Measurements from ENCODE around the gene LNX1. TPM values are rescaled to one million over a fixed set of nuclear protein-coding genes. Genes with fewer than 3 reads are reported as not detected.

The LNX1 gene
- total RNA-seq, 1 experiment from 2014 or later: 5.0 TPM

GRCh38 chr4:53573696-53574095 is 17.6 kb downstream of the LNX1 start:
- peak; percentile 73 for DNase-seq (ENCODE audit: low read depth)

DNA sequence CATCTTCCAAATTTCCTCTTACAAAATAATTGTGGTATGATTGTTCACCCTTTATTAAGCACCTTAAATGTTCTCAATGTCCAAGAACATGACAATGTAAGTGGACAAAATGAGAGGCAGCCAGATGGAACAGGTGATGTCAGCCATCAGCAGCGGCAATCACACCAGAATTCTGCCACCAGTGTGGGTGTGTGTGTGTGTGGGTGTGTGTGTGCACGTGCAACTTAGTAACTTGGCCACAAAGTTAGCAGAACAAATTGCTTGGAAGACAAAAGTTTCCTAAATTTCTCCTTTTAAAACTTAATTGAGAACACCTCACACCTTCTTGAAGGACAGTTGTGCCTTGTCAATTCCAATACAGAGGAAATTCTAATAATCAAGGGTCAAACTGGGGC is 18.7 kb downstream of the LNX1 start:
- DNase-seq (ENCODE audit: low read depth): no peak

DNA sequence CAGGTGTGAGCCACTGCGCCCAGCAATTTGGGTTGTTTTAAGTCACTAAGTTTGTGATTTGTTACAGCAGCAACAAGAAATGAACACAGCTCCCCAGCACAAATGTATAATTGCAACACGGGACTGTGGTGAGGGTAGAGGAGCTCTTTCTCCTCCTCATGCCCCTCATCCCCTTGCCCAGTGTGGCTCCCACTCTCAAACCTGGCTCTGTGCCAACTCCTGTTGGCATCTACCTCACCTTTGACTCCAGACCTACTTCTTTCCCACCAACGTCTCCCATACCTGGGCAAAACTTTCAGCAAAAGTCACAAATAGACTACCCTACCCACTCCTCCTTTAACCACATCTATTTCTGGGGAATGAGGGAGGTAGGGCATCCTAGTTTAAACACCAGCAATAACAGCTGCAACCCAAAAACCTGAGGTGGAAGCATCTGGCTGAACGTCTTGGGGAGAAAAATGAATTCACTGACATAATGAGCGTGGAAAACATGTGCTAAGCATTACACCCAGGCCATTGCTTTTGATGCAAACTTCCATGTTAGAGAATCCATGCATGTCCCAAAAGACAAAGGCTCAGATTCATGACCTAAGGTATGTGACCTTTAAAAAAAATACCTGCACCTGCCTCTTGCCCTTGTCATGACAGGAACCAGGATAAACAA is 19.2 kb downstream of the LNX1 start:
- DNase-seq (ENCODE audit: low read depth): peak; percentile 8

- peak; percentile 84 for DNase-seq (ENCODE audit: low read depth)
Observed at GRCh38 chr4:53563824-53564223, 27.5 kb downstream of the LNX1 start.

DNA sequence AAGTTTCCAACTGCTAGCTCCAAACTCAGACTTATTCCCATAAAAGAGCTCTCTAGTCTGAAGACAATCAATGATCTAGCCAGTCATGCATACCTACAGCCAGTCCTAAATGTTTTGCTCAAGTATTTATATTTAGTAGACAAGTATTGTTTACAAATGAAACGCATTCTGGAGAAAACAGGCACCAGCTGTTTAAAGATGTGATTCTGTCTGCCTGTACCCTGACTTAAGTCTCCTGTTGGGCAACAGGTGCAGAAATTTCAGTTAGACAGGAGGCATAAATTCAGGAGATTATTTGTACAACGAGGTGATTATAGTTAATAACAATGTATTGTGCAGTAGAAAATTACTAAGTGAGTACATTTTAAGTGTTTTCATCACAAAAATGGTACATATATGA is 28.9 kb downstream of the LNX1 start:
- DNase-seq (ENCODE audit: low read depth): no peak

GRCh38 chr4:53559021-53559620 is 32.2 kb downstream of the LNX1 start:
- DNase-seq (ENCODE audit: low read depth): peak; percentile 15

- peak; percentile 67 for DNase-seq (ENCODE audit: low read depth)
Observed at GRCh38 chr4:53558065-53558801, 33.1 kb downstream of the LNX1 start.

DNA sequence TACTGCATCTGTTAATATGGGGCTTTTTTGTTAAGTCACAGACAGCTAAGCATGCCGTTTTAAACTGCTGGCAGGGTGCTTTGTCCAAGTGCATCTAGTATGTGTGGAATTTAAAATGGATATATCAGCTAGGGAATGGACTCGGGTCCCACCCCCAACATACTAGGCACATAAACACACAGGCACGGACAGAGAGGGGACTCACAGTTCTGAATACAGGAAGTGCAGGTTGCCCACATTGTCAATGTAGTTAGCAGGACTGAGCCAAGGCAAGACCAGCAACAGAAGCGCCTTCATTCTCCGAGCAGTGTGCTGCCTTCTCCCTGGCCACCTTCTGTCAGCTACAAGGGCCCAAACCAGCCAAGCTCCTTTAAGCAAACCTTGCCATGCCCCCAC is 33.6 kb downstream of the LNX1 start:
- no peak for DNase-seq (ENCODE audit: low read depth)

- no peak for DNase-seq (ENCODE audit: low read depth)
Observed at GRCh38 chr4:53556651-53557050, 34.6 kb downstream of the LNX1 start.

GRCh38 chr4:53553486-53554210 is 37.6 kb downstream of the LNX1 start:
- no peak for DNase-seq (ENCODE audit: low read depth)

- no peak for DNase-seq (ENCODE audit: low read depth)
Observed at GRCh38 chr4:53552711-53553110, 38.6 kb downstream of the LNX1 start.

DNA sequence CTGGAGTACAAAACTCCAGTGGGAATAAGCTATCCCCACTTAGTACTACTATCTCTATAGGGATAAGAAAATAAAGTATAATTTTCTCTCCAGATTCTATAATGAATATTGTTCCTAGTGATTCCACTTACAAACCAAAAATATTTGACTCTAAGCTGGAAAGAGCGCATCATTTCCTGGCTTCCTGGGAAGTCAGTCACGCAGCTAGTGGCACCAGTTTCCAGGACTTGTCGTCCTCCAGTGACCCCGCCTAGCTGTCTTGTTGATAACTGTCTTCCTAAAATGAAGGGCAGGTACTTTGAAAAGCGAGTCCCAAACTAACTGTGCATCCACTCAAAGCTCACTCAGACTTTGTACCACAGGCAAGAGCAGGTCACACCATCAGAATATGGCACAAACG is 39.3 kb downstream of the LNX1 start:
- no peak for DNase-seq (ENCODE audit: low read depth)

GRCh38 chr4:53551281-53551864 is 39.9 kb downstream of the LNX1 start:
- DNase-seq (ENCODE audit: low read depth): no peak

DNA sequence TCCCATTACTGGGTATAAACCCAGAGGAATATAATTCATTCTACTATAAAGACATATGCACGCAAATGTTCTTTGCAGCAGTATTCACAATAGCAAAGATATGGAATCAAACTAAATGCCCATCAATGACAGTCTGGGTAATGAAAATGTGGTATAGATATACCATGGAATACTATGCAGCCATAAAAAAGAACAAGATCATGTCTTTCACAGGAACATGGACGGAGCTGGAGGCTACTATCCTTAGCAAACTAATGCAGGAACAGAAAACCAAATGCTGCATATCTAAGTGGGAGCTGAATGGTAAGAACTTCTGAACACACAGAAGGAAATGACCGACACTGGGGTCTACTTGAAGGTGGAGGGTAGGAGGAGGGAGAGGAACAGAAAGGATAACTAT is 42.6 kb downstream of the LNX1 start:
- DNase-seq (ENCODE audit: low read depth): no peak

DNA sequence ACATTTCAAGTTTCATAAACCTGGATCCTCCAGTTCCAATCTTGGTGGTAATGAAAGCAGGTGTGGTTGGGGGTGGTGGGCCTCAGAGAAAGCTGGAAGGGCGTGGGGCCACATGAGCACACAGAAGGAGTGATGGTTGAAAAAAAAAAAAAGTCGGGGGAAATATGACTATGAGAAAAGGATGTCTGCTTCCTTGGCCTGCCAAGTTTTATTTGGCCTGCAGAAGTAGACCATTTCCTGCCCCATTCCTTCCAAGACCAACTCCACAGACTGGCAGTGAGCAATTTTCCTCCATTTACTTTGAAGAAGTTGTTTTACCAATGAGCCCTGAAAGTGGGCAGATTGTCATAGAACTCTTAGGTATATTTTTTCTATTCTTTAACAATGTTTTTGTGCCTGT is 43.3 kb downstream of the LNX1 start:
- no peak for DNase-seq (ENCODE audit: low read depth)

- DNase-seq (ENCODE audit: low read depth): no peak
Observed at GRCh38 chr4:53545942-53546581, 45.2 kb downstream of the LNX1 start.

DNA sequence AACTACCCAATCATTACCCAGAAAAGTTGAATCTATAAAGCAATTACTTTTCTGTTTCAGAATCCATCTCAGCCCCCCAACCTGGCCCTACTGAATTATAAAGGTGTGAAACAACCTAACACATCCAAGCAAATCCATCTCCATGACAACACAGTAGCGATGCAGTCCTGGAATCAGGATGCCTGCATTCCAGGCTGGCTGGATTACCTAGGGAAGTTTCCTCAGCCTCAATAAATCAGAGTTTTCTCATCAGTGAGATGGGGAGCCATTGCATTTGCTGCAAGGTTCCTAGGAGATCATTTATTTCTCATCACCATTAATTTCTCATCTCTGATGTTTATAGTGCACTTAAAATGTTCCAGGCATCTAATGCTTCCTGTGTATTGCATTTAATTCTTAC is 46.0 kb downstream of the LNX1 start:
- DNase-seq (ENCODE audit: low read depth): no peak

DNA sequence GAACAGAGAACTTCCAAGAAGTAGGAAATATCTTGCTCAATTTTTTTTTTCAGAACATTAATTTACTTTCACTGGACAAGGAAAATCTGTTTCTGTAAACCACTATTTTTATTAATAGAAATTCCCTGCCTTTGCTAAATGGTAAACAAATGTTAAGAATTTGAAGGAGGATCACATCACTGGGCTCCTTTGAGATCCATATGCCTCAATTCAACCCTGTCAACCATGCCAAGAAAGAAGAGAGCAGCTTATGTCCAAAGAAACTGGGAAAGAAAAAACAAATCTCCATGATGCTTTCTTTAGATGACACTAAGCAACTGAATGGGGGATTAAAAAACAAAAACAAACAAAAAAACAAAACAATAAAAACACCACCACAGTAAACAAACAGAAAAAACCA is 47.7 kb downstream of the LNX1 start:
- no peak for DNase-seq (ENCODE audit: low read depth)

GRCh38 chr4:53541577-53542206 is 49.6 kb downstream of the LNX1 start:
- DNase-seq (ENCODE audit: low read depth): peak; percentile 71

GRCh38 chr4:53538756-53539155 is 52.5 kb downstream of the LNX1 start:
- no peak for DNase-seq (ENCODE audit: low read depth)

DNA sequence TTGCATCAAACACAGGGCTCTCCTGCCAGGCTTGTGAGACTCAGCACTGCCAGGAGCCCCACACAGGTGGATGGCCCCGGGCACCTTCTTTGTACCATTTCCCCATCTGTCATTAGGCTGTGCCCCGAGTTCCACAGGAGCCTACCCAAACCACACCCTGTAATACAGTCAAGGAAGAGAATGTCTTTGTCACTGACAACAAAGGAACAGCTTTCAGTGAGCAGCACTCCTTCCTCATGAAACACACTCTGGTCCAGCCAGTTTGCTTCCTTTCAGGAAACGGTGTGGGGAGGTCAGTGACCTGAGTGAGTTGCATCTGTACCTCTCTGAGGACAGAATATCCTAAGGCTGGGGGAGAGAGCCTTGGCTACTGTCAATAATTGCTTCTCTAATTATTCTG is 53.7 kb downstream of the LNX1 start:
- DNase-seq (ENCODE audit: low read depth): no peak

Data from RPMI7951 (cell line).